Measurements from ENCODE around the gene MYH9. TPM values are rescaled to one million over a fixed set of nuclear protein-coding genes. Genes with fewer than 3 reads are reported as not detected.

MYH9 gene
- polyA plus RNA-seq, 1 of the 3 experiments (the other 2 are of a cell fraction) = 303 TPM

- H3K9ac ChIP-seq = no peak overlapping the region
- H3K27me3 ChIP-seq (ENCODE audit: insufficient read depth) = no peaks in the 10 kb centered on the region
- no peak overlapping the region for H3K4me3 ChIP-seq (ENCODE audit: low read depth in 2 of 2, low read length in 1 of 2)
- no peaks in the 10 kb centered on the region for H4K20me1 ChIP-seq (ENCODE audit: insufficient read depth)
- no peaks in the 10 kb centered on the region for H3K36me3 ChIP-seq (replicated peaks in 1 of 2; ENCODE audit: control insufficient read depth in 1 of 2, insufficient read depth in 2 of 2, low read length in 1 of 2)
- TF ChIP-seq POLR2AphosphoS5 (IDR thresholded peaks at IDR 0.05; ENCODE audit: low read depth, low read length) = no peak
- TF ChIP-seq JUND (IDR thresholded peaks at IDR 0.05) = no peak
- no peak for TF ChIP-seq USF2 (IDR thresholded peaks at IDR 0.05; ENCODE audit: borderline replicate concordance, low read depth, low read length)
- TF ChIP-seq RCOR1 (IDR thresholded peaks at IDR 0.05; ENCODE audit: low read length) = no peak
- no peak for TF ChIP-seq TEAD4 (IDR thresholded peaks at IDR 0.05; ENCODE audit: borderline replicate concordance, insufficient read depth)
- TF ChIP-seq RAD21 (IDR thresholded peaks at IDR 0.05; ENCODE audit: low read length) = no peak
- no peak for TF ChIP-seq NRF1 (IDR thresholded peaks at IDR 0.05; ENCODE audit: low read depth, low read length)
- TF ChIP-seq GATA2 (CRISPR knock-in tag; IDR thresholded peaks at IDR 0.05) = no peak
- no peak for TF ChIP-seq MXI1 (IDR thresholded peaks at IDR 0.05; ENCODE audit: low read depth, low read length)
- TF ChIP-seq ZBTB33 (IDR thresholded peaks at IDR 0.05; ENCODE audit: borderline replicate concordance, low read depth) = no peak
- TF ChIP-seq SIN3A (IDR thresholded peaks at IDR 0.05; ENCODE audit: borderline replicate concordance, low read depth, low read length) = no peak
- no peak for TF ChIP-seq MEF2A (IDR thresholded peaks at IDR 0.05; ENCODE audit: borderline replicate concordance, low read depth)
- no peak for TF ChIP-seq NFIC (IDR thresholded peaks at IDR 0.05; ENCODE audit: borderline replicate concordance)
- TF ChIP-seq USF1 (IDR thresholded peaks at IDR 0.05; ENCODE audit: borderline replicate concordance, low read depth) = no peak
- no peak for TF ChIP-seq REST (IDR thresholded peaks at IDR 0.05; ENCODE audit: low read depth, low read length)
- TF ChIP-seq EP300 (IDR thresholded peaks at IDR 0.05; ENCODE audit: borderline replicate concordance in 1 of 2, low read depth in 1 of 2, low read length in 1 of 2) = no peak
- TF ChIP-seq TCF12 (IDR thresholded peaks at IDR 0.05) = no peak
- no peak for TF ChIP-seq CHD2 (IDR thresholded peaks at IDR 0.05; ENCODE audit: low read length, partially characterized antibody)
- no peak for TF ChIP-seq EZH2phosphoT487 (IDR thresholded peaks at IDR 0.05; ENCODE audit: borderline replicate concordance, low read depth)
- H2AFZ ChIP-seq (ENCODE audit: low read depth) = no peak overlapping the region
- DNase-seq = no peak
- H3K4me1 ChIP-seq (ENCODE audit: control insufficient read depth in 1 of 2, insufficient read depth in 2 of 2, low read depth in 1 of 2, low read length in 1 of 2) = no peaks in the 10 kb centered on the region
- H3K79me2 ChIP-seq (ENCODE audit: insufficient read depth) = no peaks in the 10 kb centered on the region
- H3K9me2 ChIP-seq = no peaks in the 10 kb centered on the region
- peaks cover 4% of the 10 kb centered on the region for H3F3A ChIP-seq (replicated peaks; ENCODE audit: insufficient read depth)
- no peak overlapping the region for H3K4me2 ChIP-seq
- WGBS (ENCODE audit: low lambda C conversion rate) = 95% methylated on average over 13 of the region's 14 CpGs
- POLR2A ChIA-PET = no interaction called here
- no peak overlapping the region for H3K27ac ChIP-seq (ENCODE audit: low read depth in 2 of 2, low read length in 1 of 2)
- CTCF ChIA-PET = interaction anchor here (1.5 to 1.6 kb wide), 2 partner anchors 10 to 48 kb away, joined by 4 to 6 read pairs; no protein-coding TSS in a partner anchor
- no peaks in the 10 kb centered on the region for H3K9me3 ChIP-seq
Measured at GRCh38 chr22:36422287-36423014, 34.7 kb upstream of the MYH9 start.

Measured in SK-N-SH (cell line).